Fibroblast of lung (primary cell): ENCODE data around the gene COL27A1. TPM values are rescaled to one million over a fixed set of nuclear protein-coding genes. Genes with fewer than 3 reads are reported as not detected.

ENCODE experiments used
- DNase-seq, 2 donors: peaks; one replicate each; pipeline versions ENCODE4 v3.0.0 to v3.0.0-alpha.2; 2010; ENCODE audit warnings: low read depth in 2 of 2
- H2AFZ ChIP-seq: 2 replicates; pipeline ENCODE4 v1.5.1; 2012; ENCODE audit warnings: low read length, control low read depth, inconsistent platforms
- H3K27ac ChIP-seq: 2 replicates; pipeline ENCODE4 v1.5.1; 2011; ENCODE audit warnings: low read length, control low read depth; ENCODE audit not compliant: insufficient read depth
- H3K27me3 ChIP-seq: 2 replicates; pipeline ENCODE4 v1.5.1; 2011; ENCODE audit warnings: mild to moderate bottlenecking, low read length; ENCODE audit not compliant: control insufficient read depth, insufficient read depth
- H3K36me3 ChIP-seq: 2 replicates; pipeline ENCODE4 v1.5.1; 2011; ENCODE audit warnings: low read length; ENCODE audit not compliant: control insufficient read depth, insufficient read depth
- H3K4me1 ChIP-seq: 2 replicates; pipeline ENCODE4 v1.5.1; 2011; ENCODE audit warnings: low read length; ENCODE audit not compliant: control insufficient read depth, insufficient read depth; ENCODE audit errors: extremely low read depth
- H3K4me2 ChIP-seq: 2 replicates; pipeline ENCODE4 v1.5.1; 2011; ENCODE audit warnings: low read length, control low read depth; ENCODE audit not compliant: insufficient read depth; ENCODE audit errors: extremely low read depth
- H3K4me3 ChIP-seq, 4 experiments: fragments of 200-600 bp in 1 of 4; sonication (generic) in 1 of 4; replicated peaks in 1 of 4; 2 replicates each; pipeline ENCODE4 v1.5.1; 2011 to 2016; ENCODE audit warnings: low read length in 4 of 4, low read depth in 3 of 4, mild to moderate bottlenecking in 3 of 4, control low read depth in 2 of 4, inconsistent platforms in 1 of 4, mixed read lengths in 1 of 4; ENCODE audit not compliant: insufficient read depth in 1 of 4; ENCODE audit errors: control extremely low read depth in 1 of 4
- H3K79me2 ChIP-seq: 2 replicates; pipeline ENCODE4 v1.5.1; 2012; ENCODE audit warnings: mild to moderate bottlenecking, low read length, inconsistent platforms; ENCODE audit not compliant: control insufficient read depth, insufficient read depth
- H3K9ac ChIP-seq: 2 replicates; pipeline ENCODE4 v1.5.1; 2011; ENCODE audit warnings: mild to moderate bottlenecking, low read length, control low read depth; ENCODE audit not compliant: insufficient read depth
- H3K9me3 ChIP-seq: 2 replicates; pipeline ENCODE4 v1.5.1; 2012; ENCODE audit warnings: low read depth, low read length; ENCODE audit not compliant: control insufficient read depth, insufficient read depth
- H4K20me1 ChIP-seq: 2 replicates; pipeline ENCODE4 v1.5.1; 2011; ENCODE audit warnings: low read length; ENCODE audit not compliant: control insufficient read depth, insufficient read depth; ENCODE audit errors: extremely low read depth
- EZH2 ChIP-seq: IDR thresholded peaks from 2 replicates; pipeline ENCODE4 v1.5.1; 2012; ENCODE audit warnings: low read length, control low read depth, mild to moderate bottlenecking; ENCODE audit errors: missing control alignments
- polyA plus RNA-seq, 2 donors: library from polyadenylated mRNA; depleted of rRNA in 1 of 2; stranded (reverse) in 1 of 2; unstranded in 1 of 2; fragments of >200 nt; gene quantifications; 2 replicates each; pipeline ENCODE4 v1.2.1, GENCODE V29; 2011 to 2012; ENCODE audit warnings: missing spikeins in 1 of 2
- total RNA-seq: library from RNA; depleted of rRNA; stranded (reverse); fragments of >200 nt; gene quantifications from 2 replicates; pipeline ENCODE4 v1.2.1, GENCODE V29; 2014
- TF ChIP-seq, protein P1 (sequence below), 2 donors: IDR thresholded peaks in 1 of 2; conservative IDR thresholded peaks in 1 of 2; 1 replicate in 1 of 2; 2 replicates in 1 of 2; pipeline ENCODE4 v1.5.1; 2011 to 2012; ENCODE audit warnings: low read length in 2 of 2, control low read depth in 1 of 2, inconsistent platforms in 1 of 2, low read depth in 1 of 2, mild to moderate bottlenecking in 1 of 2

The COL27A1 gene
- total and polyA plus RNA-seq, 2 donors (not counting 1 experiment from before 2014, with no cell fraction given): 2.4 to 5.4 TPM

DNA sequence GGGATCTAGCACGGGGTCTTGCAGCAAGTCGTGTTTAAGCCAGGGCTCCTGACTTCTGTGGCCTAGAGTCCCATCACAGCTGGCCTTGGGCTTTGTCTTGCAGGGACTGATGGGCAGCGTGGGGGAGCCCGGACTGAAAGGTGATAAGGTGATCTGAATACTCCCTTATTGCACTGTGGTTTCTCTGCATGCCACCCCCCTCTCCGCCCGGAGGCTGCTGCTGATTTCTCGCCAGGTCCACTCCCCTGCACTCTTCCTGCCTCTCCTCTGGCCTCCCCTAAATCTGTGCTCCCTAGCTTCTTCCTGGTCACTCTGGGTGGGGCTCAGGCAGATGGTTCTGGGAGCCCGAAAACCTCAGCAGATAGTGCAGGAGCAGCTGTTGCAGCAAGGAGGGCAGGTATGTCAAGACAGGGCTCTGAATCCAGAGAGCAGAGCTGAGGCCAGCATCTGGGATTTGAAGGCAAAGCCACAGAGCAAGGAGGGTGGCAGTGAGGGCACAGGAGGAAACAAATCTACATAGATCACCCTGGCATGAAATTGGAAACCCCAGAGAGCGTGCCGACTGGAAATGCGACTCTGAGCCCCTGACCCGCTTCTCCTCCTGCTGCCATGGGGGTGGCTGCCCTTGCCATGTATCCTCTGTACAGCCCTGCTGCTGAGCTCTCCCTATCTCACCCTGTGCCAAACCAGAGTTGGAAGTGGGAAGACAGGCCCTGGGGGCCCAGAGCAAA lies 76.5 kb downstream of the COL27A1 start:
- no peak for DNase-seq
- H3K4me3 ChIP-seq: no peak overlapping the region
- no peak overlapping the region for H3K27ac ChIP-seq
- H3K79me2 ChIP-seq: no peaks in the 10 kb centered on the region
- H4K20me1 ChIP-seq: no peaks in the 10 kb centered on the region
- H3K36me3 ChIP-seq: no peaks in the 10 kb centered on the region
- no peaks in the 10 kb centered on the region for H3K27me3 ChIP-seq
- H2AFZ ChIP-seq: no peak overlapping the region
- no peak overlapping the region for H3K4me2 ChIP-seq
- H3K9me3 ChIP-seq: no peaks in the 10 kb centered on the region
- H3K4me1 ChIP-seq: no peaks in the 10 kb centered on the region
- TF ChIP-seq EZH2: no peak
- no peak overlapping the region for H3K9ac ChIP-seq

DNA sequence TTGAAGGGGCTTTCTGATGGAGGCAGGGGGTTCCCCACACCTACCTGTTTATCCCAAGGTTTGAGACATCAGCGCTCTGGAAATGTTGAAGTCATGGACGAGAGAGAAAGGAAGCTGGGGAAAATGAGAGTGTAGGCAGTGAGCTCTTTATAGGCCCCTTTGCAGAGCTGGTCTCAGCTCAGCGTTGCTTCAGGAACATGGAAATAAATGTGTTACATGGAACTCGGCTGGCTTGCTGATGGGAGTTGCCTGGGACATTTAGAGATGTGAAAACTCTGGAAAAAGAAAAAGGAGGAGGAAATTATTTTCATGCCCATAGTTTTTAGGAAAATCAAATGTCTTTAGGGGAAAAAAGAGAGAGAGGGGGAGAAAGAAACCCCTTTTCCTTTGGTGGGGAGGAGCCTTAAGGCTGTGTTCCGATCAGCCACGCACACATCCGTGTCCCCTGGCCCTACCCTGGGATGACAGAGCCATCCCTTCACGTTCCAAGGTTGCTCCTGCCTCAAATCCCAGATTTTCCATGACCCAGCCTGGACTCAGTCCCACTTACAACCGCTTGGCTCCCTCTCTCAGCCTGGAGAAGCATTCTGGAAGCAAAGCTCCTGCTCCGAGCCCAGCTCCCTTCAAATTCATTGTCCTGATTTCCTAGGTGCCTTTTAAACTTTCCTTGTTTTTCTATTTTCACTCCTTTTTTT lies 78.3 kb downstream of the COL27A1 start:
- DNase-seq: no peak
- Histone ChIP-seq H3K27me3 (no peaks in the 10 kb centered on the region), H3K36me3 (no peaks in the 10 kb centered on the region), H4K20me1 (no peaks in the 10 kb centered on the region), H3K79me2 (no peaks in the 10 kb centered on the region), H3K4me1 (no peaks in the 10 kb centered on the region), H3K4me3 (no peak overlapping the region), H3K27ac (no peak overlapping the region), H3K4me2 (no peak overlapping the region), H3K9me3 (no peaks in the 10 kb centered on the region), H3K9ac (no peak overlapping the region), H2AFZ (no peak overlapping the region)
- TF ChIP-seq, protein P1, sequence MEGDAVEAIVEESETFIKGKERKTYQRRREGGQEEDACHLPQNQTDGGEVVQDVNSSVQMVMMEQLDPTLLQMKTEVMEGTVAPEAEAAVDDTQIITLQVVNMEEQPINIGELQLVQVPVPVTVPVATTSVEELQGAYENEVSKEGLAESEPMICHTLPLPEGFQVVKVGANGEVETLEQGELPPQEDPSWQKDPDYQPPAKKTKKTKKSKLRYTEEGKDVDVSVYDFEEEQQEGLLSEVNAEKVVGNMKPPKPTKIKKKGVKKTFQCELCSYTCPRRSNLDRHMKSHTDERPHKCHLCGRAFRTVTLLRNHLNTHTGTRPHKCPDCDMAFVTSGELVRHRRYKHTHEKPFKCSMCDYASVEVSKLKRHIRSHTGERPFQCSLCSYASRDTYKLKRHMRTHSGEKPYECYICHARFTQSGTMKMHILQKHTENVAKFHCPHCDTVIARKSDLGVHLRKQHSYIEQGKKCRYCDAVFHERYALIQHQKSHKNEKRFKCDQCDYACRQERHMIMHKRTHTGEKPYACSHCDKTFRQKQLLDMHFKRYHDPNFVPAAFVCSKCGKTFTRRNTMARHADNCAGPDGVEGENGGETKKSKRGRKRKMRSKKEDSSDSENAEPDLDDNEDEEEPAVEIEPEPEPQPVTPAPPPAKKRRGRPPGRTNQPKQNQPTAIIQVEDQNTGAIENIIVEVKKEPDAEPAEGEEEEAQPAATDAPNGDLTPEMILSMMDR (conservative IDR thresholded peaks at IDR 0.05 in 1 of 2, IDR thresholded peaks at IDR 0.05 in 1 of 2; ENCODE audit: low read depth in 1 of 2, low read length in 2 of 2): no peak
- no peak for TF ChIP-seq EZH2

DNA sequence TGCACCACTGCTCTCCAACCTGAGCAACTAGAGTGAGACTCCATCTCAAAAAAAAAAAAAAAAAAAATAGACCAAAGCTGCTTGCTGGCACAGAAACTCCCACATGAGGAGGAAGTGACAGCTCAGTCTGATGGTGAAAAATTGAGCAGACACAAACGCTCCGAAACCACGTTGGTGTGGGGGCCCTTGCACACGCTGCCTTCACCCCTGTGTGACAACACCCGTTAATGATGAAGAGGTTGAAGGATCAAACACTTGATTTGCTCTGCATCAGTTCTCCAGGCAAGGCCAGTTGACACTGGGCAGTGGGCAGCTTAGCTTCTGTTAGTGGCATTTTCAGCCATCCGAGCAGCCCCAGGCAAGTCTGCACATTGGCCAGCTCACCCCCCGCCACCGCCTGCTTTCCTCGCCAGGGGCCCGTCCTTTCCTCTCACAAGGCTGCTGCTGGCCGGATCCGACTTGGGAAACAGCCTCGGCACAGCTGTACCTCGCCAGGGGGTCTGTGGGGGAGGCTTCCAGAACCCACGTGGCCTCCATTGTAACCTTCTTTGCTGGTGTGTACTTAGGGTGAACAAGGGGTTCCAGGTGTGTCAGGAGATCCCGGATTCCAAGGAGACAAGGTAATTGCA lies 79.8 kb downstream of the COL27A1 start:
- Histone ChIP-seq H2AFZ (no peak overlapping the region), H3K79me2 (no peaks in the 10 kb centered on the region), H3K4me1 (no peaks in the 10 kb centered on the region), H3K4me3 (no peak overlapping the region), H3K4me2 (no peak overlapping the region), H4K20me1 (no peaks in the 10 kb centered on the region), H3K9ac (no peak overlapping the region), H3K36me3 (peaks cover under 1% of the 10 kb centered on the region), H3K27me3 (no peaks in the 10 kb centered on the region), H3K27ac (no peak overlapping the region), H3K9me3 (no peaks in the 10 kb centered on the region)
- DNase-seq: no peak
- TF ChIP-seq, protein P1 (conservative IDR thresholded peaks at IDR 0.05 in 1 of 2, IDR thresholded peaks at IDR 0.05 in 1 of 2; ENCODE audit: low read depth in 1 of 2, low read length in 2 of 2): no peak
- TF ChIP-seq EZH2: no peak
